Measurements from ENCODE around the gene MTCH1.
A peak's percentile ranks its signal among the peaks of the same experiment; 100 is the strongest.

MTCH1 gene

GRCh38 chr6:36985808-36986703, at the start of gene MTCH1:
TSS of gene MTCH1 (minus strand) at chr6:36986196. CDS start at chr6:36986173, 23 bp downstream.
- Histone ChIP-seq H3K9me3 (ENCODE audit: control insufficient read depth, insufficient read depth, low read length) (no peaks in the 10 kb centered on the region), H3K4me3 (ENCODE audit: low read depth, low read length) (peak within 1 kb of the TSS; percentile 84), H3K4me1 (ENCODE audit: control insufficient read depth, insufficient read depth, low read length) (peaks cover 22% of the 10 kb centered on the region), H3K36me3 (ENCODE audit: control insufficient read depth, insufficient read depth, low read length) (no peaks in the 10 kb centered on the region), H3K27me3 (ENCODE audit: control insufficient read depth, insufficient read depth, low read length) (no peaks in the 10 kb centered on the region), H3K9ac (ENCODE audit: low read depth, low read length) (peak within 1 kb of the TSS; percentile 89)

DNA sequence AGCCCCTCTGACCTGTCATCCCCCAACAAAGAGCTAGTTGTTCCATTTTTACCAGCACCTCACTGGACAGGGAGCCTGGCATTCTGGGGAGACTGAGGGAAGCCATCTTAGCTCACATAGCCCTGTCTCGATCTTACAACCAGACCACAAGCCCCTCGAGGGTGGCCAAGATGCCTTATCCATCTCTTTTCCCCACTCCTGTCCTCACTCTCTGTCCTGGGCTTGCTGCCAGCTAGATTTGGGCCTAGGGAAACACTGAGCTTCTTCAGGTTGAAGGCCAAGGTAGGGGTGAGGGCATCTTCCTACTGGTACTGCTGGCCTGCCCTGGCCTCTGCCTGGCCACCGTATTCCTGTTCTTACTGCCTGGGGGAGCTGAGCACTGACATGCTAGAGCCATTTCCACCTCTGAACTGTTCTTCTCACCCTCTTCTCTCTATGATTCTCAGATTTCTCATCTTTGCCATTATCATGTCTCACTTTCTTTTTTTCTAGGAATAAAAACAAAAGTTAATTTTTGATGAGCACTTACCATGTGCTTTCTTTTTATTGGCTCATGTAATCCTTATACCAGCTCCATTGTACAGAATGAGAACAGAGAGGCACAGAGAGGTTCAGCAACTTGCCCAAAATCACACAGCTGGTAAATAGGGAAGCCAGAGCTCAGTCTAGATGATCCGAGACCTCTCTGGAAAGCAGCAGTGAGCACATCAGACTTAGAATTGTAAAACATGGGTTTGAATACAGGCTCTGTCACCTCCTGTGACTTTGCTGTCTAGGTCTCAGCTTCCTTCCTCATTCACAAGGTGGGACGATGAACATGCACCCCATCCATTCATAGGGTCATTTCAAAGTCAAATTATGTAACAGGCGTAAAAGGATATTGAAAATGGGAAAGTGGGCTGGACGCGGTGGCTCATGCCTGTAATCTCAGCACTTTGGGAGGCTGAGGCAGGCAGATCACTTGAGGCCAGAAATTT, 48.1 kb upstream of the MTCH1 start:
- H3K4me1 ChIP-seq (ENCODE audit: control insufficient read depth, insufficient read depth, low read length), result no peaks in the 10 kb centered on the region
- H3K4me3 ChIP-seq (ENCODE audit: low read depth, low read length), result no peak overlapping the region
- no peaks in the 10 kb centered on the region for H3K36me3 ChIP-seq (ENCODE audit: control insufficient read depth, insufficient read depth, low read length)
- peaks cover 5% of the 10 kb centered on the region for H3K9me3 ChIP-seq (ENCODE audit: control insufficient read depth, insufficient read depth, low read length)
- no peaks in the 10 kb centered on the region for H3K27me3 ChIP-seq (ENCODE audit: control insufficient read depth, insufficient read depth, low read length)
- no peak overlapping the region for H3K9ac ChIP-seq (ENCODE audit: low read depth, low read length)

GRCh38 chr6:37033255-37033654, 47.3 kb upstream of the MTCH1 start:
- Histone ChIP-seq H3K4me3 (ENCODE audit: low read depth, low read length) (no peak overlapping the region), H3K27me3 (ENCODE audit: control insufficient read depth, insufficient read depth, low read length) (no peaks in the 10 kb centered on the region), H3K9me3 (ENCODE audit: control insufficient read depth, insufficient read depth, low read length) (peaks cover 5% of the 10 kb centered on the region), H3K36me3 (ENCODE audit: control insufficient read depth, insufficient read depth, low read length) (no peaks in the 10 kb centered on the region), H3K4me1 (ENCODE audit: control insufficient read depth, insufficient read depth, low read length) (no peaks in the 10 kb centered on the region), H3K9ac (ENCODE audit: low read depth, low read length) (no peak overlapping the region)

- no peaks in the 10 kb centered on the region for H3K4me1 ChIP-seq (ENCODE audit: control insufficient read depth, insufficient read depth, low read length)
- no peak overlapping the region for H3K4me3 ChIP-seq (ENCODE audit: low read depth, low read length)
- no peak overlapping the region for H3K9ac ChIP-seq (ENCODE audit: low read depth, low read length)
- H3K27me3 ChIP-seq (ENCODE audit: control insufficient read depth, insufficient read depth, low read length), result no peaks in the 10 kb centered on the region
- peaks cover 5% of the 10 kb centered on the region for H3K9me3 ChIP-seq (ENCODE audit: control insufficient read depth, insufficient read depth, low read length)
- H3K36me3 ChIP-seq (ENCODE audit: control insufficient read depth, insufficient read depth, low read length), result no peaks in the 10 kb centered on the region
These were observed 46.2 kb upstream of the MTCH1 start for GRCh38 chr6:37032239-37032638.

- Histone ChIP-seq H3K27me3 (ENCODE audit: control insufficient read depth, insufficient read depth, low read length) (no peaks in the 10 kb centered on the region), H3K9ac (ENCODE audit: low read depth, low read length) (no peak overlapping the region), H3K4me3 (ENCODE audit: low read depth, low read length) (no peak overlapping the region), H3K4me1 (ENCODE audit: control insufficient read depth, insufficient read depth, low read length) (no peaks in the 10 kb centered on the region), H3K36me3 (ENCODE audit: control insufficient read depth, insufficient read depth, low read length) (no peaks in the 10 kb centered on the region), H3K9me3 (ENCODE audit: control insufficient read depth, insufficient read depth, low read length) (peaks cover 5% of the 10 kb centered on the region)
These were observed 44.6 kb upstream of the MTCH1 start for GRCh38 chr6:37030599-37030998.

GRCh38 chr6:37029249-37029971, 43.4 kb upstream of the MTCH1 start:
- H3K9me3 ChIP-seq (ENCODE audit: control insufficient read depth, insufficient read depth, low read length), result peaks cover 5% of the 10 kb centered on the region
- H3K4me1 ChIP-seq (ENCODE audit: control insufficient read depth, insufficient read depth, low read length), result no peaks in the 10 kb centered on the region
- no peak overlapping the region for H3K4me3 ChIP-seq (ENCODE audit: low read depth, low read length)
- no peaks in the 10 kb centered on the region for H3K36me3 ChIP-seq (ENCODE audit: control insufficient read depth, insufficient read depth, low read length)
- H3K9ac ChIP-seq (ENCODE audit: low read depth, low read length), result no peak overlapping the region
- no peaks in the 10 kb centered on the region for H3K27me3 ChIP-seq (ENCODE audit: control insufficient read depth, insufficient read depth, low read length)

GRCh38 chr6:37027811-37028469, 41.9 kb upstream of the MTCH1 start:
- no peak overlapping the region for H3K9ac ChIP-seq (ENCODE audit: low read depth, low read length)
- no peak overlapping the region for H3K4me3 ChIP-seq (ENCODE audit: low read depth, low read length)

GRCh38 chr6:37027036-37027720, 41.2 kb upstream of the MTCH1 start:
- H3K4me3 ChIP-seq (ENCODE audit: low read depth, low read length), result no peak overlapping the region
- H3K27me3 ChIP-seq (ENCODE audit: control insufficient read depth, insufficient read depth, low read length), result no peaks in the 10 kb centered on the region
- H3K9me3 ChIP-seq (ENCODE audit: control insufficient read depth, insufficient read depth, low read length), result peaks cover 5% of the 10 kb centered on the region
- peaks cover 4% of the 10 kb centered on the region for H3K4me1 ChIP-seq (ENCODE audit: control insufficient read depth, insufficient read depth, low read length)
- no peak overlapping the region for H3K9ac ChIP-seq (ENCODE audit: low read depth, low read length)
- H3K36me3 ChIP-seq (ENCODE audit: control insufficient read depth, insufficient read depth, low read length), result no peaks in the 10 kb centered on the region

More at GRCh38 chr6:37027811-37028469, 41.9 kb upstream of the MTCH1 start:
- Histone ChIP-seq H3K27me3 (ENCODE audit: control insufficient read depth, insufficient read depth, low read length) (no peaks in the 10 kb centered on the region), H3K9me3 (ENCODE audit: control insufficient read depth, insufficient read depth, low read length) (peaks cover 5% of the 10 kb centered on the region), H3K4me1 (ENCODE audit: control insufficient read depth, insufficient read depth, low read length) (peaks cover 4% of the 10 kb centered on the region), H3K36me3 (ENCODE audit: control insufficient read depth, insufficient read depth, low read length) (no peaks in the 10 kb centered on the region)

DNA sequence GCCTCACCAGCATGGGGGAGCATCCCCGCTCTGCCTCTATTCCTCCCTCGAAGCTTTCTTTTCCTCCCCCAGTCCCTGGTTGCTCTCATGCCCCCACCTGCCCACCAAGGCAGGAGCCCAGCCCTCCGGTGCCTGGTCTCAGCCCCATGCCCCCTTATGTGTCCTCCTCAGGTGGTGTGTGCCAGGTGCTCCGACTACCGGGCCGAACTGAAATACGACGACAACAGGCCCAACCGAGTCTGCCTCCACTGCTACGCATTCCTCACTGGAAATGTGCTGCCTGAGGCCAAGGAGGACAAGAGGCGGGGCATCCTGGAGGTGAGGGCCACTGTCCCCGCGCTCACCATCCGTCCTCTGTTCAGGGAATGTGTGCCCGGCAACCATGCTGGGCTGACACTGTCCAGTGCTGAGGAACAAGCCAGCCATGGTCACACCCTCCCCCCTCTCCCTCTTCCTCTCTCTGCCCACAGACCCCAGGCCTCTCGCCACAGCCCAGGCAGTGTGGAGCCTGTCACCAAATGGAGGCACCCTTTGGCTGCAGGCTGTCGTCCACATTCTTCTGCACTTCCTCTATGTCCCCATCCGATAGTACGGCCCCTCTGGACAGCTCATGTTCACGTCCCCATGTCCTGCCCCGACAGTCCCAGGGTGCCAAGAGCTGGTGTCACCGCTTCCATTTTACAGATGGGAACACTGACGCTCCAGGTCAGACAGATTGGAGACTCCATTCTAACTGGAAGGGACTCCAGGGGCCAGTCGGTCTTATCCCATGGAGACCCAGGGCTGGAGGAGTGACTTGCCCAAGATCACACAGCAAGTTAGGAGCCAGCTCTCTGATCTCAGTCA, 39.8 kb upstream of the MTCH1 start:
- peaks cover 7% of the 10 kb centered on the region for H3K4me1 ChIP-seq (ENCODE audit: control insufficient read depth, insufficient read depth, low read length)
- peaks cover 5% of the 10 kb centered on the region for H3K9me3 ChIP-seq (ENCODE audit: control insufficient read depth, insufficient read depth, low read length)
- no peaks in the 10 kb centered on the region for H3K27me3 ChIP-seq (ENCODE audit: control insufficient read depth, insufficient read depth, low read length)
- H3K9ac ChIP-seq (ENCODE audit: low read depth, low read length), result no peak overlapping the region
- H3K36me3 ChIP-seq (ENCODE audit: control insufficient read depth, insufficient read depth, low read length), result no peaks in the 10 kb centered on the region
- H3K4me3 ChIP-seq (ENCODE audit: low read depth, low read length), result no peak overlapping the region
